Heart left ventricle (tissue), 13 donors: ENCODE data around the gene LRP2.

Source experiments
- CTCF ChIP-seq, 12 donors: fragments of 200-600 bp; sonication (generic) in 4 of 12; IDR thresholded peaks; one replicate each; pipeline versions ENCODE4 v1.5.0 to v1.8.0; 2018 to 2022; ENCODE audit warnings: antibody characterized with exemption in 12 of 12, mild to moderate bottlenecking in 5 of 12
- POLR2A ChIP-seq, 2 donors: fragments of 450-650 bp; IDR thresholded peaks; one replicate each; pipeline ENCODE4 v1.6.1; 2017; ENCODE audit warnings: antibody characterized with exemption in 2 of 2, mild to moderate bottlenecking in 2 of 2, moderate library complexity in 2 of 2
- donor health status: ischemic (EF 13 %, LVEDD 7.1; RV severe dilation, severe dysfunction).
- donor health status: DM: no; HTN: yes; CAD: no.
- donor health status: DM: no; HTN: no; CAD: no.
- donor health status: ischemic (EF 25% LVEDD 6.9; RV normal size, moderate dysfunction).
- donor health status: ischemic (EF 25% LVEDD 5.7; RV mildly dilated, moderate dysfunction).
- donor health status: ischemic (EF 35%, LVEDD 5.7; RV mildly dilated, moderate dysfunction).
- donor health status: nonischemic (EF 11% LVEDD 7.7; RV severe dilation, severe dysfunction).
- donor health status: DM: yes; HTN: yes; CAD: no.
- donor health status: PGD.
- donor health status: ischemic (EF 29% LVEDD 5.4; RV normal size, mild dysfunction).
- donor health status: nonischemic (EF 23%, LVEDD 6.1; RV moderate dilation, normal function).

GRCh38 chr2:169185711-169186110, 176.6 kb downstream of the LRP2 start:
- TF ChIP-seq CTCF (IDR thresholded peaks at IDR 0.05) (no peak), POLR2A (IDR thresholded peaks at IDR 0.05) (no peak)
